IMR-90 (cell line): Measurements from ENCODE around the gene SEMA5A. TPM values are rescaled to one million over a fixed set of nuclear protein-coding genes. Genes with fewer than 3 reads are reported as not detected.

Source experiments
- ATAC-seq: fragments of 200-7000 bp; cut with Tn5 transposase; 2 replicates; pipeline ENCODE4 v1.9.1; 2020; ENCODE audit warnings: low read depth, mild to moderate bottlenecking, moderate library complexity
- BruUV-seq: library from RNA; stranded (reverse); fragments of 400-500 nt; replicated peaks from 2 replicates; lab custom pipeline; 2021; lab: Mats Ljungman, UMichigan
- CTCF ChIA-PET: fragments of 300-600 bp; formaldehyde crosslinking; extraction: SDS; loops from one replicate; lab custom pipeline; 2021; ENCODE audit warnings: antibody characterized with exemption; lab: Yijun Ruan, JAX
- POLR2A ChIA-PET: fragments of 300-600 bp; sonication (Branson Sonifier 250); formaldehyde crosslinking; loops from one replicate; lab custom pipeline; 2022; ENCODE audit warnings: antibody characterized with exemption; ENCODE audit not compliant: unreplicated experiment; lab: Charles Lee
- DNase-seq: peaks from one replicate; pipeline ENCODE4 v3.0.0; 2013
- H2AFZ ChIP-seq: replicated peaks from 2 replicates; pipeline ENCODE3; 2013; ENCODE audit warnings: low read length, mild to moderate bottlenecking; ENCODE audit not compliant: poor library complexity
- H2AK5ac ChIP-seq: 2 replicates; pipeline ENCODE4 v1.6.1; 2013; ENCODE audit warnings: low read depth, low read length, inconsistent platforms
- H2AK9ac ChIP-seq: replicated peaks from 2 replicates; pipeline ENCODE3; 2013; ENCODE audit warnings: mild to moderate bottlenecking, low read depth, low read length, moderate library complexity; ENCODE audit not compliant: poor library complexity
- H2BK120ac ChIP-seq: 2 replicates; pipeline ENCODE4 v1.6.1; 2013; ENCODE audit warnings: low read depth, low read length, inconsistent platforms
- H2BK15ac ChIP-seq: 3 replicates; pipeline ENCODE4 v1.6.1; 2013; ENCODE audit warnings: low read depth, low read length, inconsistent platforms
- H2BK20ac ChIP-seq: 2 replicates; pipeline ENCODE4 v1.6.1; 2013; ENCODE audit warnings: low read depth, mild to moderate bottlenecking, inconsistent platforms, low read length, moderate library complexity
- H2BK5ac ChIP-seq: 2 replicates; pipeline ENCODE4 v1.6.1; 2013; ENCODE audit warnings: mild to moderate bottlenecking, low read depth, low read length, inconsistent platforms; ENCODE audit not compliant: poor library complexity, severe bottlenecking
- H3K14ac ChIP-seq: replicated peaks from 2 replicates; pipeline ENCODE4 v1.6.1; 2013; ENCODE audit warnings: low read depth, low read length, inconsistent platforms
- H3K18ac ChIP-seq: 2 replicates; pipeline ENCODE4 v1.6.1; 2013; ENCODE audit warnings: low read depth, low read length, control low read depth
- H3K23ac ChIP-seq: 2 replicates; pipeline ENCODE4 v1.6.1; 2013; ENCODE audit warnings: low read depth, low read length, inconsistent platforms
- H3K27ac ChIP-seq: 2 replicates; pipeline ENCODE4 v1.5.1; 2013; ENCODE audit warnings: mild to moderate bottlenecking, control low read depth, low read length; ENCODE audit not compliant: insufficient read depth
- H3K27me3 ChIP-seq: 2 replicates; pipeline ENCODE4 v1.6.1; 2013; ENCODE audit warnings: low read length; ENCODE audit not compliant: control insufficient read depth, insufficient read depth
- H3K36me3 ChIP-seq: 2 replicates; pipeline ENCODE4 v1.6.1; 2013; ENCODE audit warnings: low read length, mixed read lengths; ENCODE audit not compliant: control insufficient read depth, insufficient read depth
- H3K4ac ChIP-seq: 2 replicates; pipeline ENCODE4 v1.6.1; 2013; ENCODE audit warnings: low read depth, low read length, inconsistent platforms
- H3K4me1 ChIP-seq: 2 replicates; pipeline ENCODE4 v1.6.1; 2013; ENCODE audit warnings: low read length, mixed read lengths; ENCODE audit not compliant: control insufficient read depth, insufficient read depth
- H3K4me2 ChIP-seq: 2 replicates; pipeline ENCODE4 v1.6.1; 2013; ENCODE audit warnings: low read depth, mild to moderate bottlenecking, control low read depth, low read length, moderate library complexity
- H3K4me3 ChIP-seq: 2 replicates; pipeline ENCODE4 v1.5.1; 2013; ENCODE audit warnings: low read depth, mild to moderate bottlenecking, control low read depth, low read length, moderate library complexity; ENCODE audit not compliant: insufficient read depth
- H3K56ac ChIP-seq: 2 replicates; pipeline ENCODE4 v1.6.1; 2013; ENCODE audit warnings: low read length, inconsistent platforms; ENCODE audit not compliant: insufficient read depth; ENCODE audit errors: extremely low read depth
- H3K79me1 ChIP-seq, 2 experiments: 2 replicates each; pipeline ENCODE4 v1.6.1; 2013; ENCODE audit warnings: low read length in 2 of 2, inconsistent platforms in 1 of 2, low read depth in 1 of 2
- H3K9ac ChIP-seq: 2 replicates; pipeline ENCODE4 v1.6.1; 2013; ENCODE audit warnings: low read depth, low read length, control low read depth
- H3K9me1 ChIP-seq: 2 replicates; pipeline ENCODE4 v1.6.1; 2013; ENCODE audit warnings: low read length, inconsistent platforms; ENCODE audit not compliant: insufficient read depth
- H3K9me3 ChIP-seq: 2 replicates; pipeline ENCODE4 v1.6.1; 2013; ENCODE audit warnings: low read length; ENCODE audit not compliant: control insufficient read depth, insufficient read depth
- H4K20me1 ChIP-seq: 2 replicates; pipeline ENCODE4 v1.6.1; 2013; ENCODE audit warnings: low read length, inconsistent platforms; ENCODE audit not compliant: insufficient read depth
- H4K5ac ChIP-seq: 2 replicates; pipeline ENCODE4 v1.6.1; 2013; ENCODE audit warnings: mild to moderate bottlenecking, low read depth, low read length, control low read depth
- H4K8ac ChIP-seq, 2 experiments: 2 replicates each; pipeline ENCODE4 v1.6.1; 2013; ENCODE audit warnings: low read depth in 2 of 2, low read length in 2 of 2, control low read depth in 1 of 2, inconsistent platforms in 1 of 2
- H4K91ac ChIP-seq: 2 replicates; pipeline ENCODE4 v1.6.1; 2013; ENCODE audit warnings: low read depth, low read length, inconsistent platforms; ENCODE audit not compliant: insufficient read depth
- BHLHE40 ChIP-seq: fragments of 150-350 bp; IDR thresholded peaks from 2 replicates; pipeline ENCODE4 v1.6.1; 2016; ENCODE audit warnings: mild to moderate bottlenecking, low read depth, low read length
- CEBPB ChIP-seq: IDR thresholded peaks from 2 replicates; pipeline ENCODE4 v1.6.1; 2012; ENCODE audit warnings: low read depth, low read length, improper control_type of control experiment
- CHD1 ChIP-seq: IDR thresholded peaks from 2 replicates; pipeline ENCODE4 v1.6.1; 2012; ENCODE audit warnings: low read depth, low read length, improper control_type of control experiment
- CTCF ChIP-seq: conservative IDR thresholded peaks from 2 replicates; pipeline ENCODE4 v1.5.1; 2012; ENCODE audit warnings: mild to moderate bottlenecking, low read depth, low read length, improper control_type of control experiment
- MAZ ChIP-seq: IDR thresholded peaks from 2 replicates; pipeline ENCODE4 v1.6.1; 2012; ENCODE audit warnings: low read depth, mild to moderate bottlenecking, low read length, improper control_type of control experiment, moderate library complexity, borderline replicate concordance
- POLR2A ChIP-seq: IDR thresholded peaks from 2 replicates; pipeline ENCODE4 v1.6.1; 2012; ENCODE audit warnings: mild to moderate bottlenecking, low read depth, low read length
- WGBS, 2 experiments: methylation state at CpG; one replicate each; pipeline versions ENCODE4 v1.1.5 to v1.1.7; 2013; ENCODE audit warnings: missing lambda C conversion rate in 2 of 2; ENCODE audit not compliant: insufficient read length in 1 of 2; ENCODE audit errors: extremely low coverage in 2 of 2; 5-methylcytosine and 5-hydroxymethylcytosine counted together
- dilution Hi-C: fragments of 300-500 bp; cut with HindIII; formaldehyde crosslinking; loops from one replicate; pipeline ENCODE4 v1.14.3; 2018; ENCODE audit warnings: low sequenced_read_pairs; ENCODE audit not compliant: unreplicated experiment
- in situ Hi-C: fragments of 300-500 bp; cut with MboI; formaldehyde crosslinking; loops from 3 replicates; pipeline ENCODE4 v1.14.3; 2019; ENCODE audit warnings: low sequenced_read_pairs, inconsistent platforms, mixed read lengths
- intact Hi-C: fragments of 100-400 bp; cut with micrococcal nuclease; formaldehyde crosslinking; loops from 2 replicates; pipeline ENCODE4 v1.10.0; 2022
- polyA plus RNA-seq, 3 experiments: library from polyadenylated mRNA; depleted of rRNA; stranded (reverse); fragments of >200 nt; gene quantifications; 2 replicates each; pipeline ENCODE4 v1.2.3, GENCODE V29; 2012; ENCODE audit warnings: low replicate concordance in 1 of 3
- total RNA-seq: library from RNA; depleted of rRNA; stranded (reverse); fragments of >200 nt; gene quantifications from 2 replicates; pipeline ENCODE4 v1.2.3, GENCODE V29; 2012

SEMA5A gene
- total and polyA plus RNA-seq, 2 of the 4 experiments (the other 2 are of a cell fraction), result 8.2 to 9.9 TPM

- H2BK120ac ChIP-seq, result no peak overlapping the region
- dilution Hi-C loops (no loop called here), in situ Hi-C loops (no loop called here), intact Hi-C loops (no loop called here)
- no peak overlapping the region; the same call in 1 of the 2 replicates for H3K4me2 ChIP-seq
- H2AK5ac ChIP-seq, result no peak overlapping the region
- no peak overlapping the region for H3K9ac ChIP-seq
- ChIA-PET POLR2A (interaction anchor here (0.5 kb wide), 1 partner anchor 166 kb away, joined by 4 read pairs; no protein-coding TSS in a partner anchor), CTCF (interaction anchor here (0.9 to 1.2 kb wide), 2 partner anchors 9 to 59 kb away, joined by 3 read pairs; no protein-coding TSS in a partner anchor)
- BruUV-seq, result no TSS peak
- H3K36me3 ChIP-seq, result peaks cover 6% of the 10 kb centered on the region
- no peaks in the 10 kb centered on the region for H3K27me3 ChIP-seq
- H3K18ac ChIP-seq, result no peak overlapping the region
- H4K91ac ChIP-seq, result no peak overlapping the region
- no peak overlapping the region for H2BK5ac ChIP-seq
- peak; percentile 55 for DNase-seq
- H3K4me1 ChIP-seq, result peaks cover 8% of the 10 kb centered on the region
- peak overlapping the region; percentile 85; the same call in 1 of the 2 replicates for H2BK20ac ChIP-seq
- no CpG with 5 or more reads among the region's 3 CpGs for WGBS, 2 experiments
- H2AK9ac ChIP-seq, result no peak overlapping the region
- no peak overlapping the region for H2BK15ac ChIP-seq
- H3K4me3 ChIP-seq, result no peak overlapping the region
- H4K8ac ChIP-seq, result no peak overlapping the region
- H3K23ac ChIP-seq, result no peak overlapping the region
- peak; percentile 77 for ATAC-seq
- H3K79me1 ChIP-seq, result peaks cover 0 to 3% of the 10 kb centered on the region in 2 experiments; a peak in 1 of 4 replicates
- no peak overlapping the region; the same call in 1 of the 2 replicates for H3K4ac ChIP-seq
- no peak overlapping the region for H3K27ac ChIP-seq
- peaks cover 9% of the 10 kb centered on the region for H3K9me1 ChIP-seq
- H3K56ac ChIP-seq, result no peak overlapping the region
- peak; percentile 67 for TF ChIP-seq CEBPB
- TF ChIP-seq BHLHE40, result no peak
- no peak for TF ChIP-seq CTCF
- TF ChIP-seq CHD1, result no peak
- no peak for TF ChIP-seq POLR2A
- no peak for TF ChIP-seq MAZ
- H3K9me3 ChIP-seq, result no peaks in the 10 kb centered on the region
- H3K14ac ChIP-seq, result no peak overlapping the region
- no peak overlapping the region for H4K5ac ChIP-seq
- no peaks in the 10 kb centered on the region for H4K20me1 ChIP-seq
- H2AFZ ChIP-seq, result no peak overlapping the region
Observed at GRCh38 chr5:9105851-9106250, 440.0 kb downstream of the SEMA5A start.
